Activated CD8-positive, alpha-beta T cell treated with anti-CD3 and anti-CD28 coated beads for 36 hours (primary cell): ENCODE results near the gene C5orf47. TPM values are rescaled to one million over a fixed set of nuclear protein-coding genes. Genes with fewer than 3 reads are reported as not detected.

ENCODE experiments used
- ATAC-seq: fragments of 200-7000 bp; cut with Tn5 transposase; one replicate; pipeline ENCODE4 v1.10.0; 2021; ENCODE audit warnings: mild to moderate bottlenecking, moderate library complexity
- CTCF ChIA-PET: fragments of 350-600 bp; sonication (Branson Sonifier 250); formaldehyde crosslinking; loops from one replicate; lab custom pipeline; 2021; ENCODE audit warnings: antibody characterized with exemption; lab: Charles Lee
- POLR2A ChIA-PET: fragments of 350-600 bp; sonication (Branson Sonifier 250); formaldehyde crosslinking; loops from one replicate; lab custom pipeline; 2021; ENCODE audit warnings: antibody characterized with exemption; lab: Charles Lee
- DNase-seq: peaks from one replicate; pipeline ENCODE4 v3.0.0-alpha.2; 2020
- H3K27ac Mint-ChIP-seq: one replicate; pipeline ENCODE4 v1.8.0; 2021; ENCODE audit warnings: mild to moderate bottlenecking, mixed read lengths
- H3K27me3 Mint-ChIP-seq: one replicate; pipeline ENCODE4 v1.8.0; 2021; ENCODE audit warnings: mixed read lengths
- H3K36me3 Mint-ChIP-seq: one replicate; pipeline ENCODE4 v1.8.0; 2021; ENCODE audit warnings: low read depth, mixed read lengths
- H3K4me1 Mint-ChIP-seq: one replicate; pipeline ENCODE4 v1.8.0; 2021; ENCODE audit warnings: low read depth, mixed read lengths
- H3K4me3 Mint-ChIP-seq: one replicate; pipeline ENCODE4 v1.8.0; 2021; ENCODE audit warnings: mild to moderate bottlenecking, moderate library complexity, mixed read lengths
- H3K9me3 Mint-ChIP-seq: one replicate; pipeline ENCODE4 v1.8.0; 2021; ENCODE audit warnings: mixed read lengths
- intact Hi-C: fragments of 100-400 bp; cut with micrococcal nuclease; formaldehyde crosslinking; loops from one replicate; pipeline ENCODE4 v1.10.0; 2022
- total RNA-seq, 2 experiments: library from RNA; stranded (reverse); gene quantifications; one replicate each; pipeline ENCODE4 v1.2.3, GENCODE V29; 2021
- TF ChIP-seq, protein P1 (sequence below): fragments of 200-600 bp; IDR thresholded peaks from one replicate; pipeline ENCODE4 v1.8.0; 2022; ENCODE audit warnings: antibody characterized with exemption, mild to moderate bottlenecking

The C5orf47 gene
- total RNA-seq, 2 experiments from 2014 or later = not detected

GRCh38 chr5:173971681-173972345, 17.2 kb upstream of the C5orf47 start:
- TF ChIP-seq, protein P1, sequence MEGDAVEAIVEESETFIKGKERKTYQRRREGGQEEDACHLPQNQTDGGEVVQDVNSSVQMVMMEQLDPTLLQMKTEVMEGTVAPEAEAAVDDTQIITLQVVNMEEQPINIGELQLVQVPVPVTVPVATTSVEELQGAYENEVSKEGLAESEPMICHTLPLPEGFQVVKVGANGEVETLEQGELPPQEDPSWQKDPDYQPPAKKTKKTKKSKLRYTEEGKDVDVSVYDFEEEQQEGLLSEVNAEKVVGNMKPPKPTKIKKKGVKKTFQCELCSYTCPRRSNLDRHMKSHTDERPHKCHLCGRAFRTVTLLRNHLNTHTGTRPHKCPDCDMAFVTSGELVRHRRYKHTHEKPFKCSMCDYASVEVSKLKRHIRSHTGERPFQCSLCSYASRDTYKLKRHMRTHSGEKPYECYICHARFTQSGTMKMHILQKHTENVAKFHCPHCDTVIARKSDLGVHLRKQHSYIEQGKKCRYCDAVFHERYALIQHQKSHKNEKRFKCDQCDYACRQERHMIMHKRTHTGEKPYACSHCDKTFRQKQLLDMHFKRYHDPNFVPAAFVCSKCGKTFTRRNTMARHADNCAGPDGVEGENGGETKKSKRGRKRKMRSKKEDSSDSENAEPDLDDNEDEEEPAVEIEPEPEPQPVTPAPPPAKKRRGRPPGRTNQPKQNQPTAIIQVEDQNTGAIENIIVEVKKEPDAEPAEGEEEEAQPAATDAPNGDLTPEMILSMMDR = no peak
- ChIA-PET CTCF (interaction anchor here (1.1 to 5.5 kb wide), 6 partner anchors 10 to 354 kb away, joined by 3 to 93 read pairs (median 5); partner anchors contain the start of gene BOD1), POLR2A (interaction anchor here (0.9 kb wide), 1 partner anchor 11 kb away, joined by 3 read pairs; no protein-coding TSS in a partner anchor)
- Mint-ChIP-seq H3K9me3 (no peaks in the 10 kb centered on the region), H3K27me3 (peaks cover 6% of the 10 kb centered on the region), H3K36me3 (no peaks in the 10 kb centered on the region), H3K4me3 (no peak overlapping the region), H3K4me1 (no peaks in the 10 kb centered on the region), H3K27ac (no peak overlapping the region)
- DNase-seq (no peak), ATAC-seq (no peak)
- intact Hi-C loops = no loop called here

- ATAC-seq = no peak
- ChIA-PET POLR2A (interaction anchor here (0.5 to 1.1 kb wide), 4 partner anchors 55 to 356 kb away, joined by 3 to 5 read pairs (median 4); partner anchors contain the start of gene BOD1), CTCF (interaction anchor here (0.8 to 5.5 kb wide), 30 partner anchors 9 to 430 kb away, joined by 3 to 93 read pairs (median 4); partner anchors contain the start of genes BOD1 and CPEB4)
- Mint-ChIP-seq H3K36me3 (no peaks in the 10 kb centered on the region), H3K4me3 (peak overlapping the region; percentile 61), H3K4me1 (no peaks in the 10 kb centered on the region), H3K9me3 (no peaks in the 10 kb centered on the region), H3K27me3 (peaks cover 9% of the 10 kb centered on the region), H3K27ac (no peak overlapping the region)
- no peak for DNase-seq
- intact Hi-C loops = no loop called here
- TF ChIP-seq, protein P1 = no peak
Measured at GRCh38 chr5:173972607-173972924, 16.4 kb upstream of the C5orf47 start.

DNA sequence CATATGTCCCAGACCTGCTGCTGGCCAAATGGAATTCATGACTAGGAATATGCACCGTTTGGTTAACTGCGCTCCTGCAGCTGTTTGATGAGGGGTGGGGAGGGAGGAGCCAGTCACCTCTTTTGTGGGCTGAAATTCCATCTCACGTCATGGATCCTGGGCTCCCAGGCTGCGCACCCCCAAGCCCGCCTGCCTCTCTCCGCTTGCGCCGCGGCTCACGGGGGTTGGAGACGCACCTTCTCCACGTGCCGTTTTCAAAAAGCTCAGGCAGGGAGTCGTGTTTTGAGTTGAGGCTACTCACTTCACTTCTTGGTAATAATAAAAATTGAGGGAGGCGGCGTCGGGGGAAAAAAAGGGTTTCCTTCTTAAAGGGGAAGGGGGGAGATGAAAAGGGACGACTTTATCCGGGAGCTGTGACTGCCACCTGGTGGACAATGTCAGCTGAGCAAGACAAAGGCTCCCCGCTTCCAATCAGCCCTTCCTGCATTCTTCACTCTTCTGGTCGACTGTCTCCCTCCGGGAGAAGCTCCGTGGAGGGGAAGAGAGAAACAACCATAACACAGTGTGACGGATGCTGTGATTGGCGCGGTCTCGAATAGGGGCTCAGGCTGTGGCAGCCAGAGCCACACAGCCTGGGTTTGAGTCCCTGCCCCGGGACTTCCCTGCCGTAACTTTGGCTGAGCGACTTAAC, 15.9 kb upstream of the C5orf47 start:
- Mint-ChIP-seq H3K27ac (no peak overlapping the region), H3K4me1 (no peaks in the 10 kb centered on the region), H3K9me3 (no peaks in the 10 kb centered on the region), H3K36me3 (no peaks in the 10 kb centered on the region), H3K4me3 (peak overlapping the region; percentile 61), H3K27me3 (peaks cover 11% of the 10 kb centered on the region)
- POLR2A ChIA-PET = interaction anchor here (0.5 to 1.1 kb wide), 4 partner anchors 56 to 357 kb away, joined by 3 to 5 read pairs (median 4); partner anchors contain the start of gene BOD1
- DNase-seq = peak; percentile 86
- TF ChIP-seq, protein P1 = peak; percentile 77
- CTCF ChIA-PET = interaction anchor here (0.6 to 5.5 kb wide), 40 partner anchors 9 to 447 kb away, joined by 3 to 93 read pairs (median 4); partner anchors contain the start of genes BOD1 and CPEB4
- ATAC-seq = peak; percentile 86
- intact Hi-C loops = loop anchor here (1.0 kb wide), 1 partner anchor 354 kb away; no protein-coding TSS in a partner anchor

DNA sequence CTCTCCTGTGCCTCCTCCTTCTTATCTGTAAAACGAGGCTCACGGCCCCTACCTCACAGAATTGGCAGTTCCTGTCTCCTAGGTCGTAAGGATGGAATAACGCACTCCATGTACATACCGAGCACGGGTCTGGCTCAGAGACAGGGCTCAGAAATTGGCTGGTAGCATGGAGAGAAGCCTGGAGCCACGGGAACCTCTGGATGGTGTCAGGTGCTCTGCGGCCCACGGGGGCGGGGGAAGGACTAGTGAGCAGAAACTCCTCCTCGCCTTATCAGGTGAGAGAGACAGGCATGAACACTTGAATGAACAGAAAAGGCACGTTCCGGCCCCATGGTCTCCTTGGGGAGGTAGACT, 15.4 kb upstream of the C5orf47 start:
- intact Hi-C loops = loop anchor here (1.0 kb wide), 1 partner anchor 354 kb away; no protein-coding TSS in a partner anchor
- POLR2A ChIA-PET = interaction anchor here (1.1 kb wide), 1 partner anchor 357 kb away, joined by 4 read pairs; the partner anchor contains the start of gene BOD1
- DNase-seq (peak; percentile 25), ATAC-seq (peak; percentile 38)
- Mint-ChIP-seq H3K4me3 (peak overlapping the region; percentile 61), H3K36me3 (no peaks in the 10 kb centered on the region), H3K4me1 (no peaks in the 10 kb centered on the region), H3K27ac (no peak overlapping the region), H3K9me3 (no peaks in the 10 kb centered on the region), H3K27me3 (peaks cover 12% of the 10 kb centered on the region)
- TF ChIP-seq, protein P1 = no peak
- CTCF ChIA-PET = interaction anchor here (0.6 to 5.5 kb wide), 34 partner anchors 8 to 446 kb away, joined by 3 to 93 read pairs (median 4); partner anchors contain the start of genes BOD1 and CPEB4
